Muscle layer of duodenum (tissue), 2 donors: ENCODE results near the gene ZCCHC18.
"Not testable (repeated sequence)": the region's sequence is repeated elsewhere in the genome, so short reads cannot be mapped to it uniquely, and the experiment has no call there.

ENCODE experiments used
- H3K27ac ChIP-seq: one replicate; pipeline ENCODE4 v1.7.0; 2013; ENCODE audit warnings: mild to moderate bottlenecking, low read length
- H3K27me3 ChIP-seq: one replicate; pipeline ENCODE4 v1.7.0; 2013; ENCODE audit warnings: low read depth, mild to moderate bottlenecking, control low read depth, low read length
- H3K36me3 ChIP-seq, 2 donors: one replicate each; pipeline ENCODE4 v1.7.0; 2013; ENCODE audit warnings: low read length in 2 of 2, control low read depth in 1 of 2, mild to moderate bottlenecking in 1 of 2; ENCODE audit not compliant: insufficient read depth in 2 of 2, control insufficient read depth in 1 of 2
- H3K4me1 ChIP-seq, 2 donors: one replicate each; pipeline ENCODE4 v1.7.0; 2013; ENCODE audit warnings: low read length in 2 of 2, mild to moderate bottlenecking in 2 of 2, control low read depth in 1 of 2, moderate library complexity in 1 of 2; ENCODE audit not compliant: insufficient read depth in 2 of 2, control insufficient read depth in 1 of 2
- H3K4me3 ChIP-seq, 2 donors: one replicate each; pipeline ENCODE4 v1.7.0; 2013; ENCODE audit warnings: low read length in 2 of 2, low read depth in 1 of 2, mild to moderate bottlenecking in 1 of 2
- H3K9me3 ChIP-seq, 2 donors: one replicate each; pipeline ENCODE4 v1.7.0; 2013; ENCODE audit warnings: low read length in 2 of 2, control low read depth in 1 of 2, mild to moderate bottlenecking in 1 of 2; ENCODE audit not compliant: control insufficient read depth in 1 of 2
- donor health status: healthy.

The ZCCHC18 gene

DNA sequence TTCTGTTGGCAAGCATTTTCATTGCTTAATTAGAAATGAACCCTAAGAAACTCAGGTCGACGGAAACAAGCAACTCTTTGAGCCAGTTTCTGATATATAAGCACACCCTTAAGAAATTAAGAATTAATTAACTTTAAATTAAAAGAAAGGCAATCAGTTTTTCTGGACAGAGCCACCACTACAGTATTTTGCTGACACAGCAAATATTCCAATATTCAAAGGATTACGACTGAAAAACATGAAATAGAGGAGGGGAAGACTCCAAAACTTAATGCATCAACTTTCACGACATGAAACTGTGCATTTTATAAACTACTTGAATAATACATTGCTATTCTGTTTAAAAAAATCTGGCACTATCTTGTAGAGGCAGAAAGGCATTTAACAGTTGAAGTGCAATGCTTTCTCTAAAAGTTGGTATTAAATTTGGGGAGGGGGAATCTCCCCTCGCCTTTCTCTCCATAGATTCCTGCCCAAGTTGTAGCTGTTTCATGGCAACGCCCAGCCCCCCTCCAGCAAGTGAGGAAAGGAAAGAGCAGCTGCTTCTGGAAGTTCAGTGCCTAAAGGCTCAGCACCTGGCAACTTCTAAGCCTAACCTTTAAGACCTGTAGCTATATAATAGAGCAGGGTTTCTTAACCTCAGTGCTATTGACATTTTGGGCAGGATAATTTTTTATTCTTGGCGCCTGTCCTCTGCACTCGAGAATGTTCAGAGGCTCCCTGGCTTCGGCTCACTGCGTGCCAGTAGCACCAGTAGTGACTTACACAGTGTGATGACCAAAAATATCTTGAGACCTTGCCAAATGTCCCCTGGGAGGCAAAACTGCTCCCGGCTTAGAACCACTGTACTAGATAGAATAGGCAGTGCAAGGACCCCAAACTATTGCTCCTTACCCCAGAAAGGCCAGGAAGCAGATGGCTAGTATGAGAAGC, 6.7 kb upstream of the ZCCHC18 start:
- Histone ChIP-seq H3K9me3 (no peaks in the 10 kb centered on the region), H3K27me3 (no peaks in the 10 kb centered on the region), H3K36me3 (no peaks in the 10 kb centered on the region), H3K4me1 (no peaks in the 10 kb centered on the region), H3K27ac (no peak overlapping the region), H3K4me3 (no peak overlapping the region)

- no peaks in the 10 kb centered on the region for H3K27me3 ChIP-seq
- no peak overlapping the region for H3K4me3 ChIP-seq
- no peaks in the 10 kb centered on the region for H3K9me3 ChIP-seq
- no peaks in the 10 kb centered on the region for H3K36me3 ChIP-seq
- peaks cover 0 to 9% of the 10 kb centered on the region in 2 donors for H3K4me1 ChIP-seq
- H3K27ac ChIP-seq, result no peak overlapping the region
These were observed 3.4 kb upstream of the ZCCHC18 start for GRCh38 chrX:104108955-104109354.

DNA sequence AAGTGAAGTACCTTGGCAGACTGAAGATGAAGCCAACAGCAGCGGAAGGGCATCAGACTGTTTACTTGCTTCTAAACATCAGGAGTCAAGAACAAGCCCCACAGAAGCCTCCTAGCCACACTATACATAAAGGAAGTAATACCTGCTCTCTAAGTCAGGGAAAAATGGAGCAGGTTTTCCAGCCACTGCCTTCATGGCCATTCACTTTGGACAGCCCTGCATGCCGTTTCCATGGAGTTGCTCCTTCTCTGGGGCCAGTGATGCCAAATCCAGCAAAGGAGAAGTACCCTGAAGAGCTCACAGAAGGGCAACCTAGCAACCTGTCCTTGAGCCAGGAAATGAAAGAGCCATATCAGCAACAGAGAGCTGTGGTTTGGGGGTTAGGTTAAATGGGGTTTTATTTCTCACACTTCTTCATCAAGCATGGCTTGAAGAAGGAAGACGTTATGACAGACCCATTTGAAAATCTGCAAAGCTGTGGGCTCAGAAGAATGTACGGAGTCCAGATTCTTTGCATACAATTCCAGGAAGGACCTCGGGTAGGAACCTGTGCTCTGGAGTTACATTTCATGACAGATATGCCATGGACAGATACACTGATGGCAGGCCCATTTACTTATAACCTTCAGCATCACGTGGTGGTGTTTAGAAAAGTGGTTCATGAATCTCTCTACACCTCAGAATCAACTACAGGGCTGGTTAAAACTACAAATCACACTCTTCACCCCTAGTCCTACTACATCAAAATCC, 1.7 kb upstream of the ZCCHC18 start:
- not testable (repeated sequence) for H3K36me3 ChIP-seq, H3K27me3 ChIP-seq, H3K4me1 ChIP-seq, H3K4me3 ChIP-seq, H3K27ac ChIP-seq, H3K9me3 ChIP-seq

DNA sequence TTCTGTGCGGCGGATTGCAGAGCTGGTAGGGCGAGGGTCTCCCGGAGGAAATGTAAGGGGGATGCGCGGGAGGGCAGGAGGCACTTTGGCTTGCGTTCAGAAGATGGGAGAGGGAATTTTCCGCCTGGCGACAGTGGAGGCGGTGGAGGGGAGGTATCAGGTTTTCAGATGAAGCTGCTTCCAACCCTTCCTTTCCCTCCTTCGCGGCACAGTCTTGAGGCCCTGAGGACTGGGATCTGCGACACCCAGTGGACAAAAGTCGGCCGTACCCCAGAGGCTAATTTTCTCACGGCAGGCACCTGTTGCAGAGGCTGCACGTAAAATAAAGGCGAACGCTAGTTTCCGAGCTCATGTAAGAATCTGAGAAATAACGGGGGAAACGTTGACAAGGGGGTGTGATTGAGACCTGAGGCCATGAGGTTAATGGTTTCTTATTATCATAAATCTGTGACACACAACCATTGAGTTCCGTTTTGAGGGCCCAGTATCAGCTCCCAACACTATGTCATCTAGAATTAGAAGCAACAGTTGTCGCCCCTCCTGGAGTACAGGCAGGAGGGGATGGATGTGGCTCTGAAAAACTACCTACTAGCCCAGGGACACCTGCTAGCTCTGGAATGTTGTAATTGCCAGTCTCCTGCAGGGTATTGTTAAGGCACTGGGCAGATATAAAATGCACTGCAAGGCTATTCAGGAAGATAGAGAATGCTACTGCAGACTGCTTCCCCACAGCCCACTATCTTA, 1.1 kb downstream of the ZCCHC18 start:
- Histone ChIP-seq H3K27me3 (no peaks in the 10 kb centered on the region), H3K27ac (no peak overlapping the region), H3K4me3 (peak overlapping the region; percentile 55 to 68)

GRCh38 chrX:104117759-104118158, 5.4 kb downstream of the ZCCHC18 start:
- Histone ChIP-seq H3K9me3 (no peaks in the 10 kb centered on the region), H3K27me3 (no peaks in the 10 kb centered on the region), H3K4me3 (no peak overlapping the region), H3K4me1 (peaks cover 0 to 5% of the 10 kb centered on the region in 2 donors), H3K36me3 (no peaks in the 10 kb centered on the region), H3K27ac (no peak overlapping the region)

More for the DNA sequence above, 1.1 kb downstream of the ZCCHC18 start:
- Histone ChIP-seq H3K9me3 (no peaks in the 10 kb centered on the region), H3K4me1 (peaks cover 0 to 9% of the 10 kb centered on the region in 2 donors), H3K36me3 (no peaks in the 10 kb centered on the region)

DNA sequence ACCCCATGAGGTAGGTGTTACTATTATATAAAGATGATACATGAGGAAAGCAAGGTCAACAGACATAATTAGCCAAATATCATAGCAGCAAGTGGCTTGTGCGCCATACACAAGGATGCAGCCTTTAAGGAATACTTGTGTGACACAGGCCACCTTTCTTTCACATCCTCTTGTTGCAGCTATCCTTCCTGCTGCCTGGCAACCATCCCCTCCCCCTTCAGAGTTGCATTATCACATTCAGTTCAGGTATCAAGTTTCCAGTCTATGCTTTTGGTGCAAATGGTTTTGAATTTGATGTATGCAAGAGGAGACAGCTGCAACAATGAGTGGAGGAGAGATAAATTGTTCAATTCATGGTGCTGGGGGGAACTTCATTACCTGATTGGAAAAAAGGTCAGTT, 6.4 kb downstream of the ZCCHC18 start:
- Histone ChIP-seq H3K9me3 (no peaks in the 10 kb centered on the region), H3K27me3 (no peaks in the 10 kb centered on the region), H3K36me3 (no peaks in the 10 kb centered on the region), H3K4me3 (no peak overlapping the region), H3K4me1 (peaks cover 0 to under 1% of the 10 kb centered on the region in 2 donors), H3K27ac (no peak overlapping the region)

GRCh38 chrX:104122829-104123228, 10.5 kb downstream of the ZCCHC18 start:
- Histone ChIP-seq H3K9me3 (no peaks in the 10 kb centered on the region), H3K27me3 (no peaks in the 10 kb centered on the region), H3K36me3 (no peaks in the 10 kb centered on the region), H3K4me3 (no peak overlapping the region), H3K4me1 (no peaks in the 10 kb centered on the region), H3K27ac (no peak overlapping the region)

DNA sequence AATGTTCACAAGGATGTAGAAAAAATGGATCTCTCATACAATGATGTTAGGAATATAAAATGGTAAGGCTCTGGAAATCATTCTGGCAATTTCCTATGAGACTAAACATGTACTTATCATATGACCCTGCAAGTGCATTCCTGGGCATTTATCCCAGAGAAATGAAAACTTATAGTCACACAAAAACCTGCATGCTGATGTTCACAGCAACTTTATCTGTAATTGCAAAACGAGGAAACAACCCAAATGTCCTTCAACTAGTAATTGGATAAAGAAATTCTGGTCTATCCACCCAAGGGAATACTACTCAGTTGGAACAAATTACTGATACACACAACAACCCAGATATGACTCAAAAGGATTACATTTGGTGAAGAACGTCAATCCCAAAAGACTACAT, 14.5 kb downstream of the ZCCHC18 start:
- Histone ChIP-seq H3K27me3 (no peaks in the 10 kb centered on the region), H3K36me3 (peaks cover 0 to 10% of the 10 kb centered on the region in 2 donors), H3K9me3 (no peaks in the 10 kb centered on the region), H3K27ac (no peak overlapping the region), H3K4me1 (no peaks in the 10 kb centered on the region), H3K4me3 (no peak overlapping the region)

GRCh38 chrX:104130808-104131207, 18.5 kb downstream of the ZCCHC18 start:
- no peaks in the 10 kb centered on the region for H3K9me3 ChIP-seq
- H3K36me3 ChIP-seq, result peaks cover 0 to 10% of the 10 kb centered on the region in 2 donors
- H3K27me3 ChIP-seq, result no peaks in the 10 kb centered on the region
- peaks cover 0 to 9% of the 10 kb centered on the region in 2 donors for H3K4me1 ChIP-seq
- H3K27ac ChIP-seq, result no peak overlapping the region
- H3K4me3 ChIP-seq, result no peak overlapping the region

- Histone ChIP-seq H3K27ac (no peak overlapping the region), H3K4me3 (no peak overlapping the region), H3K36me3 (peaks cover 0 to 10% of the 10 kb centered on the region in 2 donors), H3K9me3 (no peaks in the 10 kb centered on the region), H3K4me1 (peaks cover 0 to 9% of the 10 kb centered on the region in 2 donors), H3K27me3 (no peaks in the 10 kb centered on the region)
These were observed 22.4 kb downstream of the ZCCHC18 start for GRCh38 chrX:104134583-104135261.
